Stimulated activated CD8-positive, alpha-beta memory T cell treated with anti-CD3 and anti-CD28 coated beads, Interleukin-15, amount 100 ng/mL, for 4 hours (primary cell): ENCODE data around the gene GABRD.

Experiments
- DNase-seq, 2 donors: peaks; one replicate each; pipeline ENCODE4 v3.0.0-alpha.2; 2020; ENCODE audit warnings: low read depth in 2 of 2

Gene GABRD

GRCh38 chr1:2039251-2039650, 20.1 kb downstream of the GABRD start:
- DNase-seq: no peak

DNA sequence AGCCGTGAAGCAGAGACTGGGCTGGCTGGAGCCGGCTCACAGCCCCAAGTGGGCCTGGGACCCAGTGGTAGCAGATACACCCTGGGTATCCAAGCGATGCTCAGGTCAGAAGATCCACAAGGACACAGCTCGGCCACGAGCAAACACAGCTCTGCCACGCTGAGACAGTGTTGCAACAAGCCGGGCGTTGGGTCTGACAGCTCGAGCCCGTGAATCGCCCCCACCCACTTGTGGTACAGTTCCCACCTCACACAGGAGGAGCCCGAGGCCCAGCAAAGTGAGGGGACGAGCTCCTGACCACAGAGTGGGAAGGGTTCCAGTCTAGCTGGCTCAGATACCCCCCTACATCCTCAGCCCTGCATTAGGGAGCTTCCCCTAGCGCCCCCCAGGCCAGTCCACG, 22.2 kb downstream of the GABRD start:
- DNase-seq: no peak

DNA sequence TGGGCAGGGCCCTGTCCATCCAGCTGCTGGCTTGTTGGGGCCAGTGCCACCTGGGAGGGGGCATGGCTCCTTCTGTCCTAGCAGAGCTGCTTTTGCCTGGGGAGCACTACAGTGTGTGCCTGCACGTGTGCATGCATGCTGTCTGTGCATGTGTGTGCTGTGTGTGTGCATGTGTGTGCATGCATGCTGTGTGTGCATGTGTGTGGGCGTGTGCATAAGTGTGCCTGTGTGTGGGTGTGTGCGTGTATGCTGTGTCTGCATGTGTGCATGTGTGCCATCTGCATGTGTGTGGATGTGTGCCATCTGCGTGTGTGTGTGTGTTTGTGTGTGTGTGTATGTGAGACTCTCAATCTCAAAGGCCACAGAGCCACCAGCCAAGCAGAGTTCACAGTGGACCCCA, 22.7 kb downstream of the GABRD start:
- DNase-seq: no peak

DNA sequence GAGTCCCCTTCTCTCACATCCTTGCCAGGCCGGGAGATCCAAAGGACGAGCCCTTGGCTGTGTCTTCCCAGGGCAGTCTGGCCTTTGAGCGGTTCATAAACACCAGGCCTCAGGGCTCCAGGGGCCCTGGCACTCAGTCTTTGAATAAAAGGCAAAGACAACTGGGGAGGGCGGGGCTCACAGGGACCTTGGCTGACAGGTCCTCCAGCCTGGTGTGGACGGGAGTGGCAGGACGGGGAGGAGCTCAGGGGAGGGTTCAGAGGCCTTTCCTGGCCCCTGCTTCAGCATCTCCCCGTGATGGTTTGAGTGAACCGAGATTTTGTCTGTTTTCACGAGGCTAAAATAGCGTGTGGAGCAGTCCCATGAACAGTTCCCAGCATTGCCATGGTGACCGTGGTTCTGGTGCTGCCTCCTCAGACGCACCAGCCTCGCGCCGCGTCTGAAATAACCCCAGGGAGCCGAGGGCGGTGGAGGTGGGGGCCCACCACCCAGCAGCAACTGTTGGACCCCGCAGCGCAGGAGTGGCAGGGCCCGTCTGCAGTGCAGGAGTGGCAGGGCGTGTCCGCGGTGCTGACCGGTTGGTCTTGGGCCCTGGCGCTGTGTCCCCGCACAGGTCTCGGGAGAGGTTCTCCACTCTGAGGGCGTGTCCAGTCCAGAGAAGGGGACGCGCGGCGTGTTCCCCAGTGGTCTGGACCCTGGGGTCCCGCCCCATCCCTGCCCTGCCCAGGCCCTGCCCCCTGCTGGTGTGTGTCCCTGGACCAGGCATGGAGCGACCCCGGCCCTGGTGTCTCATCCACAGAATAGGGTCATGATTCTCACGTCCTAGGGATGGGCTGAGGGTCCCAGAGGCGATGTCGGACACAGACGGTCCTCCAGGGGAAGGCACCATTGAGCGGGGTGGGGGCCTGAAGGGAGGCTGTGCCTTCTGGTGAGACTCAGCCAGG, 24.0 kb downstream of the GABRD start:
- DNase-seq: no peak

DNA sequence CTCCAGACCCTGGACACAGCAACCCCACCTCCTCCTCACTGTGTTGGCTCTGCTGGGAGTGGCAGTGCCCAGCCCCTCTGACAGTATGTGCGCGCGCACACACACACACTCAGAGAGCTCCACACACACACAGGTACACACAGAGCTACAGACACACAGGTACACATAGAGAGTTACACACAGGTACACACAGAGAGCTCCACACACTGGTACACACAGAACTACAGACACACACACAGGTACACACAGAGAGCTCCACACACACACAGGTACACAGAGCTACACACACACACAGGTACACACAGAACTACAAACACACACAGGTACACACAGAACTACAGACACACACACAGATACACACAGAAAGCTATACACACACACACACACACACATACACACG, 24.7 kb downstream of the GABRD start:
- DNase-seq: no peak

- DNase-seq: peak; percentile 47 to 71
These were observed 25.6 kb downstream of the GABRD start for GRCh38 chr1:2044510-2045319.

GRCh38 chr1:2045468-2046173, 26.5 kb downstream of the GABRD start:
- no peak for DNase-seq

DNA sequence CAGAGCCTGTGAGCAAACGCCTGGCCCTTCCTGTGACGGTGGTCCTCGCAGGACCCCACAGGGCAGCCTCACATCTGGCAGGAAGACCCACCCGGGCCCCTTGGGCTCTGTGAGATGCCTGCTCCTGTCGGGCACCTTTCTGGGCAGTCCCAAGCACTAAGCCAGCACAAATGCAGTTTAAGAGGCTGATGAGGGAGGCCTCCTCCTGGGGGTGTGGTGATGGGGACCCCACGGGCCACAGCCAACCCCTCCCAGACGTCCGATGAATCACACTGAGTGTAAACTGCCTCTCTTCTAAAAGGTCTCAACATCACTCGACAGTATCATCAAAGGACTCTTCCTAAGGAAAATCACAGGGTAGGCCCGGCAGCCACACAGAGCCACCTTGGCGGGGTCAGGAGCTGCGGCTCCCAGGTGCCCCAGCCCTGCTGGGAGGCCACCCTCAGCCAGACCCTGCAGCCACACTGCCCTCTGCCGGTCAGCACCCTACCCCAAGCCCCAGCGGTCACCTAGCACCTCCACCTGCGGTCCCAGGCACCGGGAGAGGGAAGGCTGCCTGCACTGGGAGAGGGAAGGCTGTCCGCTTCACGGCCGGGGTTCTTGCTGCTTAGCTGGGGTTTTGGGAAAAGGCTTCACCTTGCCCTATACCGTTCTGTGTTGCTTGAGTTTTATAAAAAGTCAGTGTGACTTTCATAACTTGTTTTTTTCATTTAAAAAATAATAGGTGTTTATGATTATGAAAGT, 27.2 kb downstream of the GABRD start:
- DNase-seq: no peak

DNA sequence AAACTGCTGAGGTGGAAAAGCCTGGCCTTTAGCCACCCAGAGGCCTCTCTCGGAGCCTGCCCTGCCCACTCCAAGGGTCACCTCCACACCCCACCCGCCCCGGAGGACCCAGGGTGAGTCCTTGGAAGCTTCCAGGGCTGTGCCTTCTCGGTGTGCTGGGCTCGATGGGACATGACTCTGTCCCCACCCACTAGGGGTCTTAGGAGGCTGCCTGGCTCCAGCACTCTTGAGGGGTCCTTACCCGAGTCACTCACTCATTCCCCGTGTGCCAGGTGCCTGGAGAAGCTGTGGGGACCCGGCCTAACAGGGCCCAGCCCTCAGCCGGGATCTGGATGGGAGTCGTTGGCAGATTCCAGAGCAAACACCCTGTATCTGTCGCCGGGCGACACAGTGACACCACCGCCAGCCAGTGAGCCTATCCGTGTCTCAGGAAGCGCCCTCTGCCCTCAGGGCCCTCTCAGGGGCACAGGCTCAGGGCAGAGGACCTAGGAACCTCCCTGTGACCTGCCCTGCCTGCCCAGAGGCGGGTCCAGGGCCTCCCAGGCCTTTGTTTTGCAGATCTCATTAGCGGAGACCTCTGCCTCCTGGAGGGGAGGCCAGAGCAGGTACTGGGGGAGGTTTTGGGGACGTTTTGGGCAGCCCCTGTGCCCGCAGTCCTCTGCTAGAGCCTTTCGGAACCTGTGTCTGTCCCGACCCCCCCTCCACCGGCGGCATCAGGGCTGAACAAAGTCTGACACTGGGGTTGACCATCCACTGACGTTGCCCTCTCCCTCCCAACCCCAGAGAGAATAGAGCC, 28.0 kb downstream of the GABRD start:
- DNase-seq: no peak

- DNase-seq: no peak
These were observed 28.9 kb downstream of the GABRD start for GRCh38 chr1:2047749-2048729.

GRCh38 chr1:2049225-2049717, 30.1 kb downstream of the GABRD start:
- no peak for DNase-seq

- DNase-seq: peak; percentile 87 to 94
These were observed 30.7 kb downstream of the GABRD start, which contains the start of gene PRKCZ for GRCh38 chr1:2049718-2050431. PRKCZ (plus strand) TSS chr1:2050411; CDS start chr1:2050631, 220 bp downstream.

- no peak for DNase-seq
These were observed 31.3 kb downstream of the GABRD start for GRCh38 chr1:2050461-2050792.

GRCh38 chr1:2050793-2051682, 31.9 kb downstream of the GABRD start:
- DNase-seq: no peak

DNA sequence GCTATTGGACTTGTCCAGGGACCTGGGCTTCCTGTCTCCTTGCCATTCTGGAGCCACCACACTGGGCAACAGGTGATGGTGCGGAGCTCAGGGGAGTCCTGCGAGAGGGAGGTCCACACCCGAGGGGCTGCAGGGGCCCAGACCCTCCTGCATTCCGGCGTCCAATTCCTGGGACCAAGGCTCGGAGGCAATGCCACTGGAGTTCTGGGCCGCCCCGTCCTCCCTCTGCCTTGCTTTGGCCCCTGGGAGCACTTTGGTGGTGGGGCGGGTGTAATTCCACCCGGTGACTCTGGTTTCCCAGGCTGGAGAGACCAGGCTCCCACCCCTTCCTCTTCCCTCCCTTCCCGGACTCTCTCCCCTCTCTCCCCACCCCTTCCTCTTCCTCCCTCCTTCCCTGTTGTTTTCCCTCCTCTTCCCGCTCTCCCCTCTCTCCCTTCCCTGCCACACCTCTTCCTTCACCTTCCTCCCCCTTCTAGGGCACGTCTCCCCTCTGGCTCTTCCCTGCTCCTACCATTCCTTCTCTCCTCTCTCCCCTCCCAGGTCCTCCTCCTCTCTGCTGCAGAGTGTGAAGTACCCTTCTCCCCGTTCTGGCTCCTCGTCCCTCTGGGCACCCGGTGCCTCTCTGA, 33.0 kb downstream of the GABRD start:
- DNase-seq: no peak

DNA sequence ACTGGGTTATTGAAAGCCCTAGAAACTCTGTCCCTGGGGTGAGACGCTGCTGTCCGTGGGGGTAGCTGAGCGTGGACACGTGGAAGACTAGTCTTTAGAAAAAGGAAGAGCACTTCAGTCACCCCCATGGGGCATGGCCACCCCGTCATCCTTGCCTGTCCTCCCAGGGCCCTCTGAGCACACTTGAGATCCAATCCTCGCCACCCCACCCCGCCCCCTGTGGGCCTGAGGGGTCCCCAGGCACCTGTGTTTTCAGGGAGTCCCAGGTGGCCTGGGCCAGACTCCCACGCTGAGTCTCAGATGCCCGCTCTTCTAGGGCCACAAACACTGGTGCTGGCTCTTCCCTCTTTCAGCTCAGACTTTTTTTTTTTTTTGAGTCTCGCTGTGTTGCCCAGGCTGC, 33.6 kb downstream of the GABRD start:
- DNase-seq: no peak

DNA sequence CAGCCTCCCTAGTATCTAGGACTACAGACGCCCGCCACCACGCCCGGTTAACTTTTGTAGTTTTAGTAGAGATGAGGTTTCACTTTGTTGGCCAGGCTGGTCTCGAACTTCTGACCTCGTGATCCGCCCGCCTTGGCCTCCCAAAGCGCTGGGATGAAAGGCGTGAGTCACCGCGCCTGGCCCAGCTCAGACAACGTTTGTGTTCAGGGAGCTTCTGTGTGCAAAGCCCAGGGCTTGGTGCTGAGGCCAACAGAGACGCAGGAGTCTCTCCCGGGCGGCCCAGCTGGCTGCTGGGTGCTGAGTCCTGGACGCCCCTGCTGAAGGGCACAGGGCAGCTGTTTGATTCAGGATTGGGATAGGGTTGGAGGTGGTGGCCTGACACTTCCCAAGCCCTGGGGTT, 34.1 kb downstream of the GABRD start:
- no peak for DNase-seq
